IPS-NIHi11 (cell line): Measurements from ENCODE around the gene DPP3.

ENCODE experiments used
- DNase-seq: peaks from one replicate; pipeline ENCODE4 v3.0.0; 2012; ENCODE audit warnings: mixed read lengths, low spot score

The DPP3 gene

GRCh38 chr11:66556086-66556485, 75.9 kb downstream of the DPP3 start:
- DNase-seq: no peak

DNA sequence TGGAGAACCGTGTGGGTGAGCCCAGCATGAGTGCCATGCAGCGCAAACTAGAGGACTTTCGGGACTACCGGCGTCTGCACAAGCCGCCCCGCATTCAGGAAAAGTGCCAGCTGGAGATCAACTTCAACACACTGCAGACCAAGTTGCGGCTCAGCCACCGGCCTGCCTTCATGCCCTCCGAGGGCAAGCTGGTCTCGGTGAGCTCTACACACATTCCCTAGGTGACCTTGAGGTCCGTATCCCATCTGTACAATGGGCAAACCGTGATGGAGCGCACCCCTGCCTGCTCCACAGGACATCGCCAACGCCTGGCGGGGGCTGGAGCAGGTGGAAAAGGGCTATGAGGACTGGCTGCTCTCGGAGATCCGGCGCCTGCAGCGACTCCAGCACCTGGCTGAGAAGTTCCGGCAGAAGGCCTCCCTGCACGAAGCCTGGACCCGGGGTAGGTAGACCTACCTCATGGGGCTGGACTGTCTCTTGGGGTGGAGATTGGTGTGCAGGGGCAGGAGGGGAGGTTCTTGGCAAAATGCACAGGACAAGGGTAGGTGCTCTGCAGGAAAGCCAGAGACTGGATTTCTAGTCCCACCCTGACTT, 77.6 kb downstream of the DPP3 start:
- DNase-seq: peak; percentile 10
